Stromal cell of bone marrow (primary cell): ENCODE results near the gene CMIP.

Experiments used
- DNase-seq: peaks from one replicate; pipeline ENCODE4 v3.0.0-alpha.2; 2012; ENCODE audit warnings: low read depth

CMIP gene

DNA sequence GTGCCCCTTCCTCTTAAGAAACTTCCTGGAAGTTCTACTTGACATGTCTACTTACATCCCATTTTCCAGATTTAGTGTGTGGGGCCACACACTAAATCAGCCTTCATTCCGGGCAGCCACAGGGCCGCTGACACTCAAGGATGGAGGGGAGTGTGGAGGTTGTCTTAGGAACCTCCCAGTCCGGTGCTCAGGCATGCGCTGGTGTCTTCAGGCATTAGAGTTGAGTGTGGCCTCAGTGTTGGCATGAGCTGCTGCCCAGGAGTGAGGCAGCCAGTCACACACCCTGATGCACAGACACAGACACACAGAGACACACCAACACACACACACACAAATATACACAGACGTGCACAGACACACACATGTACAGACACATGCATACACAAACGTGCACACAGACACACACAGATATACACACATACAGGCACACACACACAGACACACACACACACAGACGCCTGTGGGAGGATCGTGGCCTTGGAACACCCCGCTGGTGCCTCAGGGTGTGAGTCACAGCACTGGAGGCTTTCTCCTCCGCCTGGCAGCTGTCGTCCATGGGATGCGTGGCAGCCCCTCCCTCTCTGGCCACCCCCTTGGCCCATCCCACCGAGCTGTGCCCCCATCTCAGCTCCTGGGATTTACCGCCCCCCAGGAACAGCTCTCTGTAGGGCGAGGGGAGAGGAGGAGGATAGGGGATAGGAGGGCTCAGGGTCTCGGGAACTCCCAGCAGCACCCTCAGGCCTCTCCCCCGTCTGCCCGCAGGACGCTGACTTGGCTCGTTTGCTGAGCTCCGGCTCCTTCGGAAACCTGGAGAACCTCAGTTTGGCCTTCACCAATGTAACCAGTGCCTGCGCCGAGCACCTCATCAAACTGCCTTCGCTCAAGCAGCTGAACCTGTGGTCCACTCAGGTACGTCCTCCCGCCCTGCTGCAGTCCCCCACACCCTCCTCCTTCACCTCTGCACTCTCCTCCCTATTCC lies 258.9 kb downstream of the CMIP start:
- peak; percentile 60 for DNase-seq

DNA sequence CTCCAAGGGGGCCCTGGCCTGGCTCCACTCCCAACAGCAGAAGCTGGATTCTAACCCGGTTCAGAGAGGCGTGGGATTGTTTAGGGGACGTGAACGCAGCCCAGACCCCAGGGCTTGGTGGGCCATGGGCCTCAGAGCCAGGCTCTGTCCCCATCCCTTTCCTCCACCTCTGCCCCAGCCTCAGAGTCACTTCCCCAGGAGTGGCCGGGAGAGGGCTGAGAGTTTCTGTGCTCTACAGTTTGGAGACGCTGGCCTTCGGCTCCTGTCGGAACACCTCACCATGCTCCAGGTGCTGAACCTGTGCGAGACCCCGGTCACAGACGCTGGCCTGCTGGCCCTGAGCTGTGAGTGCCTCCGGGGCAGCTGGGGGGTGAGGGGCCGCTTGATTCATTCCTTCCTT lies 260.7 kb downstream of the CMIP start:
- DNase-seq, result no peak

DNA sequence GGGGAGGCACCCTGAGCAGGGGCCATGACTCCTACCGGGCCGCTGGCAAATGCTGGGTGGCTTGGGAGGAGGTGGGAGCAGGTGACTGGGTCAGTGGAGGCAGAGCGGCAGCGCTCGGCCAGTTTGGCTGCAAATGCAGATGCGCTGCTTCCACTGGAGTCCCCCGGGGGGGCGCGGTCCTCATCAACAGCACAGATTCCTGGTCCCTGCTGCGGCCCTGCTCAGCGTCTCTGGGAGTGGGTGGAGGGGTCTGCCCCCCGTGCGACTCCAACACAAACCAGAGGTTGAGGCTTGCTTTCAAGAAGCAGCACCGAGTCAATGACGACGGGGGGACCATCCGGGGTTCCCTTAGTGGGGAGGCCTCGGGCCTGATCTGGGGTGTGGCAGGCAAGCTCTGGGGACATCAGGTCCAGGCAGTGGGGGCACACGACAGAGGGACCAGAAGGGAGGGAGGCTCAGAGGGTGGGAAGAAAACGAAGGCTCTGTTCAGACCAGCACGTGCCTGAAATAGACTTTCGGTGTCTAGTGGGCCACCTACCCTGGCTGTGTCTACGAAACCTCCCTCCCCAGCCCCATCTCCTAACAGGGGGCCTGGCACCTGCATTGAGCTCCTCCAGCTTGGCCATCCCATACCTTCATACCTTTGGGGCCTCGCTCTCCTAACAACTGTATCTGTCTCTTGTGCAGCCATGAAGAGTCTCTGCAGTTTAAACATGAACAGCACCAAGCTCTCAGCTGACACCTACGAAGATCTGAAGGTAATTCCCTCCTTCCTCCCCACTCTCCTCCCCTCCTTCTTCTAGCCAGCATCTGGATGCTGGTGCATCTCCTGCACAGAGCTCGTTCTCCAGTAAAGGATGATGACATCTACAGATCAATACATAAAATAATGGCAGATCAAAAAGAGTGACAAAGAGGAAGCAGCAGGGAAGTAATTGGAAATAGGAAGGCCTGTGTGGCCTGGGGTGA lies 262.0 kb downstream of the CMIP start:
- no peak for DNase-seq

DNA sequence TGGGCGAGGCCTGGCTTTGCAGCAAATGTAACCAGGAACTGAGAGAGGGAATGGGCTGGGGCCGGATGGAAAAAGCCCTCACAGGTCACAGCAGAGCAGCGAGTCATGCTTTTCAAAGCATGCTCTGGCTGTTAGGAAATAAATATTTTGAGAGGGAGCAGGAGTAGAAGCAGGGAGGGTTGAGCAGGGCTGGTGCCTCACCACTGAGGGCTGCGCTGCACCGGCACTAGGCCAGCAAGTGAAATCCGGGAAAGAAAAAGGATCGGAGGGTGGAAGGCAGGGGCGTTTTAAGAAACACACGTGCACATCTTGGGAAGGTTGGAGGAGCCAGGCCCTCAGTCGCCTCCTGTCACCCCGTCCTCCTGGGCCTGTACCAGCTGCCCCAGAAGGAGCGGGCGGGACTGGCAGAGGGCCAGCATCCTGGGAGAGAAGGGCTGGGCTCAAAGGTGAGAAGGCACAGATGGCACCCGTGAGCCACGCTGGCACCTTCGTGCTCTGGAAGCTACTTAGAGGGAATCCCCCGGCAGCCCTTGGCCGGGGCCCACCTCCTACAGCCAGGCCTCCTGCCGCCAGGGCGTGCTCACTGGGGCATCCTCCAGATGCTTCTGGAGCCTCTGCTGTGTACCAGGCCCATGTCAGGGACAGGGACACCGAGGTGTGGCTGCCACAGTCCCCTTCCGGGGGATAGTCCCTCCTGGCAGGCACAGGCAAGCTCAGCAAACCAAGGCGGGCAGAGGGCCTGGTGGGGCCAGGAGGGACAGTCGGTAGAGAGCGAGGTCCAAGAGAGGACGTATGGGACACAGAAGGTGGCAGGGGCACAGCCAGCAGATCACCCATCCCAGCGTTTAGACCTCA lies 263.0 kb downstream of the CMIP start:
- peak; percentile 38 for DNase-seq

- no peak for DNase-seq
These were observed 263.8 kb downstream of the CMIP start for GRCh38 chr16:81708266-81709015.

- DNase-seq, result no peak
These were observed 264.6 kb downstream of the CMIP start for GRCh38 chr16:81709016-81709900.

GRCh38 chr16:81710044-81710443 lies 265.4 kb downstream of the CMIP start:
- DNase-seq, result no peak

DNA sequence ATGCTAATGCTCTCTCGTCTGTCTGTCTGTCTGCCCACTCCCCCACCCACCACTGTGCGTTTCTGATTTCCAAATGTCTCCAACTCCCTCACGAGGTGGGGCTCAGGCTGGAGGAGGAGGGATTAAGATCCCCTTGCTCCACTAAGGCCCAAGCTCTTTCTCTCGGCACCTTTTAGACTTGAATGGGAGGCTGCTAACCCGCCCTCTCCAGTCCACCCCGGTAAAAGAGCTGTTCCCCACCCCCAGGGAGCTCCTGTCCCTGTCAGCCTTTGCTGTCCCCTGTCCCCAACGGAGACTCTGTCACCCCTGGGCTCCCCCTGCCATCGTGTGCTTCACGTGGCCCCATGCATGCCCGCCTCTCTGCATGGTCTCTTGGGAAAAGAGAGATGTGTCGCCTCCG lies 266.0 kb downstream of the CMIP start:
- DNase-seq, result no peak

DNA sequence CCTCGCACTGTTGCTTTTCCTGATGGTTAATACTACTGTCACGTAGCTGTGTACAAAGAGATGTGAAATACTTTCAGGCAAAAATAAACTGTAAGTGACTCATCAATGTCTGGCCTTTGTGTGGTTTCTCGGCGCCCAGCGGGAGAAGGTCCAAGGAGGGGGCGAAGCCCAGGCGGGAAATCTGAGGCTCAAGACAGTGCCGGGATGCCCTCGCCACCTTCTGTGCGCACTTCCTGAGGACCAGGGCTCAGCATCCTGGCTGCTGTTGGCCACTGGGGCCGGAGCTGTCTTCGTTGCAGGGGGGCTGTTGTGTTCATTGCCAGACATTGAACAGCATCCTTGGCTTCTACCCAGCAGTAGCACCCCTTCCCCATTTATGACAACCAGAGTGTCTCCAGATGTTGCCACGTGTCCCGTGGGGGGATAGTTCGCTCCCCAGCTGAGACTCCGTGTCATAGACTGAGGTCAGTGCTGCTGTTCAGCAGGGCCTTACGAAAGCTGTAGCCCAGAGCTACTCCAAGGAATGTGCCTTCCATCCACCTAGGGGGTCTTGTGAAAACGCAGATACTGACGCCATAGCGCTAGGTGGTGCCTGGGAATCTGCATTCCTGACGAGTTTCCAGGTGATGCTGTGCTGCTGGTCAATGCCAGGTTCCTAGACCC lies 267.2 kb downstream of the CMIP start:
- DNase-seq, result peak; percentile 62

GRCh38 chr16:81712681-81713080 lies 268.1 kb downstream of the CMIP start:
- no peak for DNase-seq

DNA sequence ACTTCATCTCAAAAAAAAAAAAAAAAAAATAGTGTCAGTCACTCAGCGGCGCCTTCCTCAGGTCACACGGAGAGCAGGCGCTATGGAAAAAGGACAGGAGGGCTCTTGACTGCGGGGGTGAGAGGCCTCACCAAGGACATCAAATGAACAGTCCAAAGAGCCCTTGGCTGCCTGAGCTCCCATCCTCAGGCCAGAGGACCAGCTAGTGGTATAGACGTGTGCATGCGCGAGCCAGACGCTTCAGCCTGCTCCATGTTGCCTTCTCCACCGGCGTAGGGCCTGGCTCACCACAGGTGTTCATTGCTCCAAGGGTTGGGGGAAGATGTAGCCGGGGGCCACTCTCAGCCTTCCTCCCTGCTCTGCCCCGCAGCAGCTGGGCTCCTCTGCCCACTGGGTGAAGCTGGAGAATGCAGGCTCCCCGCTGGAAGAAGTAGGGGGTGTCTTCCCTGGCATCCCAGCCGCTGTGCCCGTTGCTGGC lies 268.7 kb downstream of the CMIP start:
- no peak for DNase-seq

DNA sequence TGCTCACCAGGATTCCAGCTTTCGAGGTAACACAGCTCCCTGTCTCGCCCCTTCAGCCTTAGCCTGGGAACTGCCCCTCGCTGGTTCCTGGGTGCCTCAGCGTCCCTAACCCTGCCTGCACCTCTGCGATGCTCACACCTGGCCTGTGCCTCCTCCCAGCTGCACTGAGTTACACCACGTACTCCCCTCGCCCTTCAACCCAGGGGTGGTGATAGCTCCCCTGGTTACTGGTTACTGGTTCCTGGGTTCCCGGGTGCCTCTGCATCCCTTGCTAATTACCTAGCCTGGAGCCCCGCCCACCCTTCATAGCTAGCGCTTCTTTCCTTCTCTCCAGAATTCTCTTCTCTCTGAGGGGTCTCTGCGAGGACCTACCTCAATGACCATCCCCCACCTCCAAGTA lies 269.2 kb downstream of the CMIP start:
- no peak for DNase-seq

DNA sequence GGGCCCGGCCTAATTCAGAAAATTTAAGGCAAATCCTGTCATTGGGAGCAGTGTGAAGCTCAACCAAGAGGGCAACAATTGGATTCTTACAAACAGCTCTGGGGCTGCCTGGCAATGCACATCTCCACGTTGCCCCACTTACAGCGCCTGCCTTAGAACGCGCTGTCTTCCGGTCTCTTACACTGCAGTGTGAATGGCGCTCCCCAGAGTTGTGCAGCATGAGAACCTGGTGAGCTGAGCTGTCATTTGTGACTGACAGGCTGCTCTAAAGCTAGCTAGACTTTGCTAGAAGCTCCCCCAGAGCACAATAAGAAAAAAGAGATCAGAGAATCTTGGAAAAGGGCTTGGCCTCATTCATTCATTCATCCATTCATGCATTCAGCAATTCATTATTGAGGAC lies 270.0 kb downstream of the CMIP start:
- DNase-seq, result no peak

DNA sequence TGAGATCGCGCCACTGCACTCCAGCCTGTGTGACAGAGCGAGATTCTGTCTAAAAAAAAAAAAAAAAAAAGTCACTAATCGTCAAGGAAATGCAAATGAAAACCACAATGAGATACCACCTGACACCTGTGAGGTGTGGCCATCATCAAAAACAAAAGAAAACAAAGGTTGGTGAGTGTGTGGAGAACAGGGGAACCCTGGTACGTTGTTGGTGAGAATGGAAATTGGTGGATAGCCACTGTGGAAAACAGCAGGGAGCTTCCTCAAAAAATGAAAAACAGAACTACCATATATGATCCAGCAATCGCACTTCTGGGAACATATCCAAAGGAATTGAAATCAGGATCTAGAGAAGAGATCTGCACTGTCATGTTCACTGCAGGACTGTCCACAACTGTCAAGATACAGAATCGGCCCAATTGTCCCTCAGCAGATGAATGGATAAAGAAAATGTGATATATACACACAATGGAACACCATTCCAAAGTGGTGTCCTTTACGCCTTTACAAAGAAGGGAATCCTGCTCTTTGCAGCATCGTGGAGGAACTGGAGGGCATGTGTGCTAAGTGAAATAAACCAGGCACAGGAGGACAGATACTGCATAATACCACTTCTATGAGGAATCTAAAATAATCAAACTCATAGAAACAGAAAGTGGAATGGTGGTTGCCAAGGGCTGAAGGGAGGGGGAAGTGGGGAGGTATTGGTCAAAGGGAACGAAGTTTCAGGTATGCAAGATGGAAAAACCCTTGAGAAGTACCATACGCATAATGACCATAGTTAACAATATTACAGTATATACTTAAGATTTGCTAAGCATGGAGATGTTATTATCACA lies 271.0 kb downstream of the CMIP start:
- DNase-seq, result no peak

GRCh38 chr16:81716478-81717225 lies 272.0 kb downstream of the CMIP start:
- DNase-seq, result no peak

- no peak for DNase-seq
These were observed 273.1 kb downstream of the CMIP start for GRCh38 chr16:81717662-81718189.

GRCh38 chr16:81718637-81719036 lies 274.0 kb downstream of the CMIP start:
- DNase-seq, result no peak
